Omental fat pad (tissue), 4 donors: ENCODE results near the gene SLC35F6. TPM values are rescaled to one million over a fixed set of nuclear protein-coding genes. Genes with fewer than 3 reads are reported as not detected.

Experiments used
- ATAC-seq: fragments of 150-250 bp; one replicate; pipeline ENCODE4 v1.9.1; 2016; ENCODE audit warnings: mild to moderate bottlenecking, moderate library complexity; ENCODE audit not compliant: low FRiP score
- DNase-seq: peaks from one replicate; pipeline ENCODE4 v3.0.0-alpha.2; 2019; ENCODE audit warnings: low spot score
- CTCF ChIP-seq, 3 donors: fragments of 450-650 bp; IDR thresholded peaks; one replicate each; pipeline ENCODE4 v1.5.1; 2016 to 2017; ENCODE audit warnings: antibody characterized with exemption in 3 of 3, mild to moderate bottlenecking in 3 of 3, moderate library complexity in 2 of 3
- total RNA-seq, 4 donors: library from RNA; depleted of rRNA; stranded (reverse); fragments of >200 nt; gene quantifications; one replicate each; pipeline ENCODE4 v1.1.0, GENCODE V29; 2016

SLC35F6 gene
- total RNA-seq, 4 donors from 2014 or later, result 43.0 to 84.9 (median 57.7) TPM

GRCh38 chr2:26805241-26805676 lies 41.2 kb downstream of the SLC35F6 start:
- no peak for TF ChIP-seq CTCF (IDR thresholded peaks at IDR 0.05)
- ATAC-seq (no peak), DNase-seq (no peak)

- no peak for TF ChIP-seq CTCF (IDR thresholded peaks at IDR 0.05)
- ATAC-seq, result no peak
- DNase-seq, result no peak
These were observed 43.8 kb downstream of the SLC35F6 start for GRCh38 chr2:26807788-26808460.

GRCh38 chr2:26809211-26809610 lies 45.1 kb downstream of the SLC35F6 start:
- no peak for TF ChIP-seq CTCF (IDR thresholded peaks at IDR 0.05)
- no peak for ATAC-seq
- DNase-seq, result no peak

GRCh38 chr2:26809876-26810577 lies 45.9 kb downstream of the SLC35F6 start:
- DNase-seq (no peak), ATAC-seq (no peak)
- no peak for TF ChIP-seq CTCF (IDR thresholded peaks at IDR 0.05)

- no peak for TF ChIP-seq CTCF (IDR thresholded peaks at IDR 0.05)
- no peak for DNase-seq
- ATAC-seq, result no peak
These were observed 47.2 kb downstream of the SLC35F6 start for GRCh38 chr2:26811261-26811660.

- no peak for ATAC-seq
- DNase-seq, result no peak
- TF ChIP-seq CTCF (IDR thresholded peaks at IDR 0.05), result no peak
These were observed 48.0 kb downstream of the SLC35F6 start for GRCh38 chr2:26811791-26812694.
